Glutamatergic neuron (in vitro differentiated cells): ENCODE results near the gene EEF2K. TPM values are rescaled to one million over a fixed set of nuclear protein-coding genes. Genes with fewer than 3 reads are reported as not detected.

ENCODE experiments used
- DNase-seq: peaks from one replicate; pipeline ENCODE4 v3.0.0; 2022
- H3K27ac Mint-ChIP-seq: one replicate; pipeline ENCODE4 v1.8.0; 2020; ENCODE audit warnings: mild to moderate bottlenecking, mixed read lengths, inconsistent platforms; ENCODE audit not compliant: unreplicated experiment
- H3K27me3 Mint-ChIP-seq: one replicate; pipeline ENCODE4 v1.8.0; 2020; ENCODE audit warnings: mild to moderate bottlenecking, moderate library complexity, mixed read lengths, inconsistent platforms; ENCODE audit not compliant: unreplicated experiment
- H3K36me3 Mint-ChIP-seq: one replicate; pipeline ENCODE4 v1.8.0; 2020; ENCODE audit warnings: mild to moderate bottlenecking, mixed read lengths, inconsistent platforms; ENCODE audit not compliant: unreplicated experiment
- H3K4me1 Mint-ChIP-seq: one replicate; pipeline ENCODE4 v1.8.0; 2020; ENCODE audit warnings: mild to moderate bottlenecking, low read depth, mixed read lengths, inconsistent platforms; ENCODE audit not compliant: unreplicated experiment
- H3K4me3 Mint-ChIP-seq: one replicate; pipeline ENCODE4 v1.8.0; 2020; ENCODE audit warnings: mild to moderate bottlenecking, mixed read lengths, inconsistent platforms; ENCODE audit not compliant: unreplicated experiment
- H3K9me3 Mint-ChIP-seq: one replicate; pipeline ENCODE4 v1.8.0; 2020; ENCODE audit warnings: mild to moderate bottlenecking, moderate library complexity, mixed read lengths, inconsistent platforms; ENCODE audit not compliant: unreplicated experiment
- total RNA-seq: library from RNA; stranded (reverse); fragmentation: NEBNext Ultra II Directional; extraction: Animal tissue kit (Norgen Biotek cat#: 25700); gene quantifications from one replicate; pipeline ENCODE4 v1.2.1, GENCODE V29; 2021; ENCODE audit not compliant: unreplicated experiment
- TF ChIP-seq, protein P1 (sequence below): fragments of 200-600 bp; sonication (generic); IDR thresholded peaks from one replicate; pipeline ENCODE4 v1.5.0; 2021; ENCODE audit not compliant: partially characterized antibody, unreplicated experiment

Gene EEF2K
- total RNA-seq, 1 donor from 2014 or later, result 40.2 TPM

- no peak for DNase-seq
- no peaks in the 10 kb centered on the region for H3K4me1 Mint-ChIP-seq
- no peaks in the 10 kb centered on the region for H3K36me3 Mint-ChIP-seq
- no peak overlapping the region for H3K4me3 Mint-ChIP-seq
- H3K9me3 Mint-ChIP-seq, result peaks cover 4% of the 10 kb centered on the region
- no peak overlapping the region for H3K27ac Mint-ChIP-seq
- H3K27me3 Mint-ChIP-seq, result no peaks in the 10 kb centered on the region
- TF ChIP-seq, protein P1, sequence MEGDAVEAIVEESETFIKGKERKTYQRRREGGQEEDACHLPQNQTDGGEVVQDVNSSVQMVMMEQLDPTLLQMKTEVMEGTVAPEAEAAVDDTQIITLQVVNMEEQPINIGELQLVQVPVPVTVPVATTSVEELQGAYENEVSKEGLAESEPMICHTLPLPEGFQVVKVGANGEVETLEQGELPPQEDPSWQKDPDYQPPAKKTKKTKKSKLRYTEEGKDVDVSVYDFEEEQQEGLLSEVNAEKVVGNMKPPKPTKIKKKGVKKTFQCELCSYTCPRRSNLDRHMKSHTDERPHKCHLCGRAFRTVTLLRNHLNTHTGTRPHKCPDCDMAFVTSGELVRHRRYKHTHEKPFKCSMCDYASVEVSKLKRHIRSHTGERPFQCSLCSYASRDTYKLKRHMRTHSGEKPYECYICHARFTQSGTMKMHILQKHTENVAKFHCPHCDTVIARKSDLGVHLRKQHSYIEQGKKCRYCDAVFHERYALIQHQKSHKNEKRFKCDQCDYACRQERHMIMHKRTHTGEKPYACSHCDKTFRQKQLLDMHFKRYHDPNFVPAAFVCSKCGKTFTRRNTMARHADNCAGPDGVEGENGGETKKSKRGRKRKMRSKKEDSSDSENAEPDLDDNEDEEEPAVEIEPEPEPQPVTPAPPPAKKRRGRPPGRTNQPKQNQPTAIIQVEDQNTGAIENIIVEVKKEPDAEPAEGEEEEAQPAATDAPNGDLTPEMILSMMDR, result no peak
These were observed 67.0 kb downstream of the EEF2K start for GRCh38 chr16:22272870-22273650.

GRCh38 chr16:22274916-22275315, 68.8 kb downstream of the EEF2K start:
- H3K9me3 Mint-ChIP-seq, result peaks cover 12% of the 10 kb centered on the region
- no peaks in the 10 kb centered on the region for H3K27me3 Mint-ChIP-seq
- no peaks in the 10 kb centered on the region for H3K36me3 Mint-ChIP-seq
- H3K4me1 Mint-ChIP-seq, result peaks cover 12% of the 10 kb centered on the region
- TF ChIP-seq, protein P1, result no peak
- no peak overlapping the region for H3K4me3 Mint-ChIP-seq
- H3K27ac Mint-ChIP-seq, result no peak overlapping the region
- DNase-seq, result no peak

- H3K4me3 Mint-ChIP-seq, result peak overlapping the region; percentile 57
- peak; percentile 67 for DNase-seq
- peak overlapping the region; percentile 98 for H3K27ac Mint-ChIP-seq
- peaks cover 15% of the 10 kb centered on the region for H3K9me3 Mint-ChIP-seq
- TF ChIP-seq, protein P1, result no peak
- H3K27me3 Mint-ChIP-seq, result peaks cover 4% of the 10 kb centered on the region
- H3K36me3 Mint-ChIP-seq, result peaks cover 4% of the 10 kb centered on the region
- H3K4me1 Mint-ChIP-seq, result peaks cover 16% of the 10 kb centered on the region
These were observed 72.6 kb downstream of the EEF2K start for GRCh38 chr16:22278441-22279230.

DNA sequence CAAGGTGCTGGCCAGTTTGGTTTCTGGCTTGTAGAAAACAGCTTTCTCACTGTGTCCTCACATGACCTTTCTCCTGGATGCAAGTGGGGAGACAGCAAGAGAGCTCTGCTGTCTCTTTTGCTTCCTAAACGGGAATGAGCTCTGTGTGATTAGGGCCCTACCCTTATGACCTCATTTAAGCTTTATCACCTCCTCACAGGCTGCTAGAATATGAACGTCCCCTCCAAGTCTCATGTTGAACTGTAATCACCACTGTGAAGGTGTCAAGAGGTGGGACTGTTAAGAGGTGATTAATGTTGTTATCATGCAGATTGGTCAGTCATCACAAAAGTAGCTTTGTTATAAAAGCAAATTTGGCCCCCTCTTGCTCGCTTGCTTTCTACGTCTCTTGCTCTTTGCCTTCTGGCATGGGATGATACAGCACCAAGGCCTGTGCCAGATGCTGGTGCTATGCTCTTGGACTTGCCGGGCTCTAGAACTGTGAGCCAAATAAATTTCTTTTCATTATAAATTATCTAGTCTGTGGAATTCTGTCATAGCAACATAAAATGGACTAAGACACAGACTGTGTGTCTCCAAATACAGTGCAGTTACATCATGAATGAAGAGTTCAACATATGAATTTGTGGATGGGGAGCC, 76.3 kb downstream of the EEF2K start:
- peaks cover 27% of the 10 kb centered on the region for H3K4me1 Mint-ChIP-seq
- no peak overlapping the region for H3K27ac Mint-ChIP-seq
- H3K27me3 Mint-ChIP-seq, result peaks cover 4% of the 10 kb centered on the region
- TF ChIP-seq, protein P1, result no peak
- DNase-seq, result no peak
- H3K9me3 Mint-ChIP-seq, result peaks cover 17% of the 10 kb centered on the region
- peaks cover 4% of the 10 kb centered on the region for H3K36me3 Mint-ChIP-seq
- H3K4me3 Mint-ChIP-seq, result no peak overlapping the region
